NK-92 (cell line): ENCODE measurements around the gene RELL2.
A peak's percentile ranks its signal among the peaks of the same experiment; 100 is the strongest.
"Not testable (repeated sequence)": the region's sequence is repeated elsewhere in the genome, so short reads cannot be mapped to it uniquely, and the experiment has no call there.

Experiments
- DNase-seq: peaks from one replicate; lab custom pipeline; 2025; ENCODE audit not compliant: unreplicated experiment; lab: John Stamatoyannopoulos, UW

The RELL2 gene

GRCh38 chr5:141636413-141637122 is at the start of gene RELL2, which contains the start of gene HDAC3:
RELL2 (plus strand) TSS chr5:141636997; CDS start chr5:141638226, 1,229 bp downstream.
HDAC3 (minus strand) TSS chr5:141636849; CDS start chr5:141636790, 59 bp downstream.
- peak; percentile 23 for DNase-seq

- no peak for DNase-seq
Observed at GRCh38 chr5:141590127-141590526, 46.7 kb upstream of the RELL2 start.

GRCh38 chr5:141596867-141597266 is 39.9 kb upstream of the RELL2 start:
- no peak for DNase-seq

GRCh38 chr5:141597394-141597793 is 39.4 kb upstream of the RELL2 start:
- no peak for DNase-seq

- no peak for DNase-seq
Observed at GRCh38 chr5:141597814-141598213, 39.0 kb upstream of the RELL2 start.

- DNase-seq: no peak
Observed at GRCh38 chr5:141598391-141599345, 38.1 kb upstream of the RELL2 start.

GRCh38 chr5:141602606-141603005 is 34.2 kb upstream of the RELL2 start:
- no peak for DNase-seq

GRCh38 chr5:141603923-141604717 is 32.7 kb upstream of the RELL2 start:
- no peak for DNase-seq

GRCh38 chr5:141605523-141606277 is 31.1 kb upstream of the RELL2 start:
- no peak for DNase-seq

- DNase-seq: no peak
Observed at GRCh38 chr5:141608046-141608445, 28.8 kb upstream of the RELL2 start.

- no peak for DNase-seq
Observed at GRCh38 chr5:141608557-141608956, 28.2 kb upstream of the RELL2 start.

- no peak for DNase-seq
Observed at GRCh38 chr5:141609044-141609443, 27.8 kb upstream of the RELL2 start.

- DNase-seq: not testable (repeated sequence)
Observed at GRCh38 chr5:141609921-141610320, 26.9 kb upstream of the RELL2 start.

GRCh38 chr5:141611289-141611688 is 25.5 kb upstream of the RELL2 start:
- DNase-seq: no peak

- DNase-seq: no peak
Observed at GRCh38 chr5:141613344-141613743, 23.5 kb upstream of the RELL2 start.

- no peak for DNase-seq
Observed at GRCh38 chr5:141615991-141616720, 20.6 kb upstream of the RELL2 start.

GRCh38 chr5:141617128-141617527 is 19.7 kb upstream of the RELL2 start:
- DNase-seq: no peak

GRCh38 chr5:141617682-141618029 is 19.1 kb upstream of the RELL2 start:
- DNase-seq: no peak

GRCh38 chr5:141618030-141618803 is 18.6 kb upstream of the RELL2 start:
- DNase-seq: no peak
